ENCODE measurements around the gene IL4I1. TPM values are rescaled to one million over a fixed set of nuclear protein-coding genes. Genes with fewer than 3 reads are reported as not detected.

IL4I1 gene
- total and polyA plus RNA-seq, 2 of the 4 experiments (the other 2 are of a cell fraction): 0.31 to 0.36 TPM

DNA sequence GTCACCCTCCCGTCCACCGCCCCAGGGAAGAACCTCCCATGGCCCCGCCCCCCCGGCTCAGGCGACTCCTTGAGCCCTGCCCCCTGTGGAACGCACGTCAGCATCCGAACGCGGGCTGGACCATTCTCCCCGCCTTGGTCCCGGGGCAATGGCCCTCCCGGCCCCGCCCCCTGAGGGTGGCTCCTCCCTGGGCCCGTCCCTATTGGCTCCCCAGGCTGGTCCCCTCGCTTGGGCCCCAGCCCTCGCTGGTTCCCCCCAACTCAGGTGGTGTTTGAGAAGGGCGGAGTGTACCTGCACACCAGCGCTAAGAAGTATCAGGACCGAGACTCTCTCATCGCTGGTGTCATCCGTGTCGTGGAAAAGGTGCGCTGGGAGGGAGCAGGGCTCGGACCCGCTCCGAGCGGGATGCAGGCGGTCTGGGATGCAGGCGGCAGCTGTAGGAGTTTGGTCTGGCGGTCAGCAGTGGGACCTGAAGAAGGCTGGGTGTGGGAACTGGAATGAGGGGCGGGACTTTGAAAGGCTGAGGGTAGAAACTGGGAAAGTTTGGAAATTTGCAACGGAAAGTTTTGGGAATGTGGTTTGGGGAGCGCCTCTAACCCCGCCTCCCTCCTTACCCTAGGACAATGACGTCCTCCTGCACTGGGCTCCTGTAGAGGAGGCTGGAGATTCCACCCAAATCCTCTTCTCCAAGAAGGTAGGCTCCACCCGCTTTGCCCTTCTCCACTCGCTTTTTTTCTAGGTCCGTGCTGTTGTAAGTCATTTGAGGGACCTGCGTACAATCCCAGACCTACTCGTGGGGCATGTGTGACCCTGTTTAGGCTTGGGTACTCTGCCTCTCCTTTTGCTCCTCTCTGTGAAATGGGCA is 18.6 kb downstream of the IL4I1 start:
- WGBS, 2 experiments (ENCODE audit: extremely low coverage in 2 of 2, insufficient read length in 1 of 2): 2% methylated on average over 8 of the region's 41 CpGs; no CpG with 5 or more reads in 1 of the 2 experiments
- peaks cover 22 to 49% of the 10 kb centered on the region in 2 experiments for H3K79me1 ChIP-seq (ENCODE audit: low read depth in 1 of 2, low read length in 2 of 2)
- intact Hi-C loops (cut with micrococcal nuclease) (loop anchor here (5.0 kb wide), 1 partner anchor 149 kb away; the partner anchor contains the start of genes VRK3 and ZNF473), in situ Hi-C loops (cut with MboI; ENCODE audit: low sequenced_read_pairs) (no loop called here), dilution Hi-C loops (cut with HindIII; ENCODE audit: low sequenced_read_pairs, unreplicated experiment) (no loop called here)
- H3K18ac ChIP-seq (ENCODE audit: low read depth, low read length): peak overlapping the region; percentile 86
- H2AK5ac ChIP-seq (ENCODE audit: low read depth, low read length): peak overlapping the region; percentile 57; the same call in 1 of the 2 replicates
- H4K91ac ChIP-seq (ENCODE audit: insufficient read depth, low read depth, low read length): peak overlapping the region; percentile 93
- peak; percentile 79 for ATAC-seq (ENCODE audit: low read depth)
- peak; percentile 96 for DNase-seq
- H3K9me3 ChIP-seq (ENCODE audit: control insufficient read depth, insufficient read depth, low read length): peaks cover 6% of the 10 kb centered on the region; the same call in 1 of the 2 replicates
- H2AFZ ChIP-seq (replicated peaks; ENCODE audit: low read length, poor library complexity): peak overlapping the region; percentile 99
- H3K23ac ChIP-seq (ENCODE audit: low read depth, low read length): peak overlapping the region; percentile 86
- H3K4me1 ChIP-seq (ENCODE audit: control insufficient read depth, insufficient read depth, low read length): peaks cover 7% of the 10 kb centered on the region
- H3K9ac ChIP-seq (ENCODE audit: low read depth, low read length): peak overlapping the region; percentile 91
- ChIA-PET POLR2A (ENCODE audit: unreplicated experiment) (no interaction called here), CTCF (no interaction called here)
- peak overlapping the region; percentile 89 for H3K14ac ChIP-seq (replicated peaks; ENCODE audit: low read depth, low read length)
- no peaks in the 10 kb centered on the region; the same call in 1 of the 2 replicates for H4K20me1 ChIP-seq (ENCODE audit: insufficient read depth, low read length)
- peak overlapping the region; percentile 92; the same call in 1 of the 2 replicates for H3K56ac ChIP-seq (ENCODE audit: extremely low read depth, insufficient read depth, low read length)
- peak overlapping the region; percentile 88 for H3K27ac ChIP-seq (ENCODE audit: insufficient read depth, low read length)
- peaks cover 10% of the 10 kb centered on the region for H3K9me1 ChIP-seq (ENCODE audit: insufficient read depth, low read length)
- H2BK5ac ChIP-seq (ENCODE audit: low read depth, low read length, poor library complexity, severe bottlenecking): peak overlapping the region; percentile 95
- H3K4me2 ChIP-seq (ENCODE audit: low read depth, low read length): peak overlapping the region; percentile 96
- peak overlapping the region; percentile 63 for H3K4me3 ChIP-seq (ENCODE audit: insufficient read depth, low read depth, low read length)
- BruUV-seq (replicated peaks): no TSS peak
- peak overlapping the region; percentile 93 for H2AK9ac ChIP-seq (replicated peaks; ENCODE audit: low read depth, low read length, poor library complexity)
- H4K8ac ChIP-seq (ENCODE audit: low read depth in 2 of 2, low read length in 2 of 2): peak overlapping the region; percentile 45 to 99; a peak in 3 of 4 replicates
- peak overlapping the region; percentile 91 for H3K4ac ChIP-seq (ENCODE audit: low read depth, low read length)
- H2BK120ac ChIP-seq (ENCODE audit: low read depth, low read length): peak overlapping the region; percentile 84
- H2BK15ac ChIP-seq (ENCODE audit: low read depth, low read length): peak overlapping the region; percentile 84; the same call in 1 of the 3 replicates
- H3K27me3 ChIP-seq (ENCODE audit: control insufficient read depth, insufficient read depth, low read length): no peaks in the 10 kb centered on the region
- peak overlapping the region; percentile 93 for H4K5ac ChIP-seq (ENCODE audit: low read depth, low read length)
- peaks cover 34% of the 10 kb centered on the region for H3K36me3 ChIP-seq (ENCODE audit: control insufficient read depth, insufficient read depth, low read length)
- no peak overlapping the region for H2BK20ac ChIP-seq (ENCODE audit: low read depth, low read length)
- no peak; the same call in 1 of the 2 replicates for TF ChIP-seq POLR2A (IDR thresholded peaks at IDR 0.05; ENCODE audit: low read depth, low read length)
- no peak for TF ChIP-seq MAFK (IDR thresholded peaks at IDR 0.05; ENCODE audit: low read depth, low read length)
- TF ChIP-seq MXI1 (IDR thresholded peaks at IDR 0.05; ENCODE audit: borderline replicate concordance, low read depth, low read length): no peak
- TF ChIP-seq NFE2L2 (IDR thresholded peaks at IDR 0.05; ENCODE audit: low read depth, low read length): no peak
- TF ChIP-seq CEBPB (IDR thresholded peaks at IDR 0.05; ENCODE audit: low read depth, low read length): no peak
- no peak for TF ChIP-seq ELK1 (IDR thresholded peaks at IDR 0.05; ENCODE audit: borderline replicate concordance, low read depth, low read length)
- peak; percentile 2; the same call in 1 of the 2 replicates for TF ChIP-seq RAD21 (IDR thresholded peaks at IDR 0.05; ENCODE audit: low read length)
- TF ChIP-seq BHLHE40 (IDR thresholded peaks at IDR 0.05; ENCODE audit: low read depth, low read length): no peak
- TF ChIP-seq FOS (IDR thresholded peaks at IDR 0.05; ENCODE audit: low read depth, low read length): no peak
- TF ChIP-seq MAZ (IDR thresholded peaks at IDR 0.05; ENCODE audit: borderline replicate concordance, low read depth, low read length): peak; percentile 86; the same call in 1 of the 2 replicates
- TF ChIP-seq SMC3 (IDR thresholded peaks at IDR 0.05; ENCODE audit: low read depth, low read length): no peak
- TF ChIP-seq CHD1 (IDR thresholded peaks at IDR 0.05; ENCODE audit: low read depth, low read length): no peak
- no peak for TF ChIP-seq CTCF (conservative IDR thresholded peaks at IDR 0.05; ENCODE audit: low read depth, low read length)
